ENCODE results near the gene PXT1.
A peak's percentile ranks its signal among the peaks of the same experiment; 100 is the strongest.

DNA sequence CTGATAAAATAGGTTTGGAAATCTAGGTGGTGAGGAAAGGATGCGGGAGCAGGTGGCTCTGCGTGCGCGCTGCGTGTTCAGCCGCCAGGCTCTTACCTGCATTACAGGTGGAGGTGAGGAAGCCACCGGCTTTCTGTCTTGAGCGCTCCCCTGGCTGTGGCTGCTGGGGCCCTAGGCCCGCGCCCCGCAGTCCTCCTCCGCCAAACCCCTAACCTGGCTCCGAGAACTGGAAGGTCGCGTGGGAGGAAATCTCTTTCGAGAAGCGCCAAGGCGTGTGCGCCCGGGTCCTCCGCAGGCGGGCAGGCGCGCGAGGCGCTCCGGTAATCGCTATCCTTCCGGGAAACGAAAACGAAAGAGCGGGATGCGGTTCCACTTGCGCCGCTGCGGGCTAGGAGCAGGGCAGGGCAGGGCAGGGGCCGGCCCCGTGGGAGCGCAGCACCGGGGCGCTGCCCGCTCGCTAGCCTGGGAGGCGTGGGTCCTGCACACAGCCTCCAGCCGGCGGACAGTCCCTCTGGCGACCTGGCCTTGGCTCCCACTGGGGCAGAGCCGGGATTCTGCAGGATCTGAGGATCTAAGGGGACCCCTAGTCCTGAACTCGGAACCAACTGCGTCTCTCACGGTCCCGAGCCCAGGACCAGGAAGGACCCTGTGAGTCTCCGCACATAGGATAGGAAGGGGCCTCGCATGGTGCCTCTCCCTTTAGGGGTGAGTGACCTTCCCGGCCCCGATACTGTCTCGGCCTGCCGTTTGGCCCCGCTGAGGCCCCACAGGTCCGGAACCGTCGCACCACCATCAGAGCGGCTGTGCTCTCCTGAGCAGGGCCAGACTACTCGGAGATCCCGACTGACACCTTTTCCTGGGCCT is 55.0 kb downstream of the PXT1 start, which contains the start of gene ETV7:
- TF ChIP-seq, protein P1, sequence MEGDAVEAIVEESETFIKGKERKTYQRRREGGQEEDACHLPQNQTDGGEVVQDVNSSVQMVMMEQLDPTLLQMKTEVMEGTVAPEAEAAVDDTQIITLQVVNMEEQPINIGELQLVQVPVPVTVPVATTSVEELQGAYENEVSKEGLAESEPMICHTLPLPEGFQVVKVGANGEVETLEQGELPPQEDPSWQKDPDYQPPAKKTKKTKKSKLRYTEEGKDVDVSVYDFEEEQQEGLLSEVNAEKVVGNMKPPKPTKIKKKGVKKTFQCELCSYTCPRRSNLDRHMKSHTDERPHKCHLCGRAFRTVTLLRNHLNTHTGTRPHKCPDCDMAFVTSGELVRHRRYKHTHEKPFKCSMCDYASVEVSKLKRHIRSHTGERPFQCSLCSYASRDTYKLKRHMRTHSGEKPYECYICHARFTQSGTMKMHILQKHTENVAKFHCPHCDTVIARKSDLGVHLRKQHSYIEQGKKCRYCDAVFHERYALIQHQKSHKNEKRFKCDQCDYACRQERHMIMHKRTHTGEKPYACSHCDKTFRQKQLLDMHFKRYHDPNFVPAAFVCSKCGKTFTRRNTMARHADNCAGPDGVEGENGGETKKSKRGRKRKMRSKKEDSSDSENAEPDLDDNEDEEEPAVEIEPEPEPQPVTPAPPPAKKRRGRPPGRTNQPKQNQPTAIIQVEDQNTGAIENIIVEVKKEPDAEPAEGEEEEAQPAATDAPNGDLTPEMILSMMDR (IDR thresholded peaks at IDR 0.05), result peak in 1 of 7 experiments; percentile 21
- peak in 1 of 3 donors; percentile 24 for TF ChIP-seq POLR2A (IDR thresholded peaks at IDR 0.05)

All from body of pancreas (tissue), 4 donors.